CD14-positive monocyte (primary cell): ENCODE results near the gene ILK. TPM values are rescaled to one million over a fixed set of nuclear protein-coding genes. Genes with fewer than 3 reads are reported as not detected.

Experiments
- DNase-seq, 3 donors: peaks; one replicate each; pipeline ENCODE4 v3.0.0-alpha.2; 2011 to 2022
- H2AFZ ChIP-seq: 2 replicates; pipeline ENCODE4 v1.6.0; 2012; ENCODE audit warnings: mild to moderate bottlenecking, low read depth, low read length, inconsistent platforms; ENCODE audit not compliant: insufficient read depth, poor library complexity, severe bottlenecking
- H3K27ac ChIP-seq, 2 donors: 1 replicate in 1 of 2; 2 replicates in 1 of 2; pipeline ENCODE4 v1.5.1; 2012 to 2013; ENCODE audit warnings: low read length in 2 of 2, control low read depth in 1 of 2, inconsistent platforms in 1 of 2, low read depth in 1 of 2, mild to moderate bottlenecking in 1 of 2
- H3K27me3 ChIP-seq, 2 donors: one replicate each; pipeline versions ENCODE4 v1.6.0 to v1.6.1; 2011 to 2013; ENCODE audit warnings: low read length in 2 of 2; ENCODE audit not compliant: control insufficient read depth in 2 of 2, insufficient read depth in 2 of 2
- H3K36me3 ChIP-seq, 2 donors: replicated peaks in 1 of 2; 1 replicate in 1 of 2; 2 replicates in 1 of 2; pipeline versions ENCODE4 v1.5.1 to v1.6.1; 2012 to 2013; ENCODE audit warnings: low read length in 2 of 2, control low read depth in 1 of 2, inconsistent platforms in 1 of 2, mild to moderate bottlenecking in 1 of 2; ENCODE audit not compliant: insufficient read depth in 2 of 2, control insufficient read depth in 1 of 2
- H3K4me1 ChIP-seq, 2 donors: 1 replicate in 1 of 2; 2 replicates in 1 of 2; pipeline versions ENCODE4 v1.5.1 to v1.6.1; 2012 to 2013; ENCODE audit warnings: low read length in 2 of 2, control low read depth in 1 of 2, inconsistent platforms in 1 of 2, mild to moderate bottlenecking in 1 of 2, moderate library complexity in 1 of 2; ENCODE audit not compliant: insufficient read depth in 2 of 2, control insufficient read depth in 1 of 2
- H3K4me2 ChIP-seq: replicated peaks from 2 replicates; pipeline ENCODE3; 2012; ENCODE audit warnings: low read length, moderate library complexity, mild to moderate bottlenecking; ENCODE audit not compliant: poor library complexity, severe bottlenecking; ENCODE audit errors: extremely low read depth
- H3K4me3 ChIP-seq, 3 experiments: fragments of 200-600 bp in 1 of 3; sonication (generic) in 1 of 3; replicated peaks in 1 of 3; 1 replicate in 2 of 3; 2 replicates in 1 of 3; pipeline ENCODE4 v1.5.1; 2011 to 2013; ENCODE audit warnings: low read length in 3 of 3, mild to moderate bottlenecking in 3 of 3, control low read depth in 2 of 3, low read depth in 2 of 3, inconsistent platforms in 1 of 3, moderate library complexity in 1 of 3
- H3K79me2 ChIP-seq: 2 replicates; pipeline ENCODE4 v1.6.0; 2012; ENCODE audit warnings: mild to moderate bottlenecking, control low read depth, inconsistent platforms, low read length, moderate library complexity; ENCODE audit not compliant: insufficient read depth
- H3K9ac ChIP-seq: 2 replicates; pipeline ENCODE4 v1.6.0; 2017; ENCODE audit warnings: low read length, mild to moderate bottlenecking; ENCODE audit not compliant: insufficient read depth, poor library complexity, severe bottlenecking
- H3K9me3 ChIP-seq, 2 donors: replicated peaks in 1 of 2; 1 replicate in 1 of 2; 2 replicates in 1 of 2; pipeline versions ENCODE4 v1.5.1 to v1.6.1; 2012 to 2013; ENCODE audit warnings: low read length in 2 of 2, control low read depth in 1 of 2; ENCODE audit not compliant: control insufficient read depth in 1 of 2, insufficient read depth in 1 of 2
- H4K20me1 ChIP-seq: 2 replicates; pipeline ENCODE4 v1.6.0; 2012; ENCODE audit warnings: mild to moderate bottlenecking, low read length, control low read depth, moderate library complexity; ENCODE audit not compliant: insufficient read depth
- H3K27ac Mint-ChIP-seq, 7 donors: one replicate each; pipeline ENCODE4 v1.8.0; 2020; ENCODE audit warnings: mild to moderate bottlenecking in 7 of 7, mixed read lengths in 7 of 7, moderate library complexity in 6 of 7, inconsistent platforms in 2 of 7
- H3K27me3 Mint-ChIP-seq, 3 donors: one replicate each; pipeline ENCODE4 v1.8.0; 2021 to 2022; ENCODE audit warnings: low read depth in 3 of 3, mild to moderate bottlenecking in 3 of 3, mixed read lengths in 3 of 3, moderate library complexity in 3 of 3, inconsistent platforms in 1 of 3
- H3K36me3 Mint-ChIP-seq, 2 donors: one replicate each; pipeline ENCODE4 v1.8.0; 2020; ENCODE audit warnings: mixed read lengths in 2 of 2, inconsistent platforms in 1 of 2, mild to moderate bottlenecking in 1 of 2
- H3K4me1 Mint-ChIP-seq: one replicate; pipeline ENCODE4 v1.8.0; 2020; ENCODE audit warnings: mild to moderate bottlenecking, mixed read lengths
- H3K4me3 Mint-ChIP-seq, 2 donors: one replicate each; pipeline ENCODE4 v1.8.0; 2020; ENCODE audit warnings: mild to moderate bottlenecking in 2 of 2, mixed read lengths in 2 of 2, moderate library complexity in 1 of 2
- H3K9me3 Mint-ChIP-seq, 7 donors: one replicate each; pipeline ENCODE4 v1.8.0; 2020 to 2022; ENCODE audit warnings: mixed read lengths in 7 of 7, mild to moderate bottlenecking in 6 of 7, moderate library complexity in 6 of 7, inconsistent platforms in 2 of 7
- WGBS: methylation state at CpG from one replicate; pipeline ENCODE4 v1.1.5; 2013; ENCODE audit warnings: missing lambda C conversion rate; ENCODE audit not compliant: insufficient coverage; 5-methylcytosine and 5-hydroxymethylcytosine counted together
- intact Hi-C, 2 donors: fragments of 100-400 bp; cut with micrococcal nuclease; formaldehyde crosslinking; loops; one replicate each; pipeline versions ENCODE4 v1.15.0 to v1.15.1; 2023
- polyA plus RNA-seq, 3 donors: library from polyadenylated mRNA; depleted of rRNA in 1 of 3; unstranded in 2 of 3; stranded (reverse) in 1 of 3; fragments of 300-500 nt in 2 of 3; fragments of >200 nt in 1 of 3; fragmentation: Illumina TruSeq in 2 of 3; gene quantifications; 1 replicate in 2 of 3; 2 replicates in 1 of 3; pipeline ENCODE4 v1.2.3, GENCODE V29; 2012 to 2021
- TF ChIP-seq, protein P1 (sequence below): fragments of 200-600 bp; IDR thresholded peaks from one replicate; pipeline ENCODE4 v1.8.0; 2022; ENCODE audit warnings: antibody characterized with exemption, mild to moderate bottlenecking

Gene ILK
- polyA plus RNA-seq, 3 donors = 165 to 271 (median 250) TPM

DNA sequence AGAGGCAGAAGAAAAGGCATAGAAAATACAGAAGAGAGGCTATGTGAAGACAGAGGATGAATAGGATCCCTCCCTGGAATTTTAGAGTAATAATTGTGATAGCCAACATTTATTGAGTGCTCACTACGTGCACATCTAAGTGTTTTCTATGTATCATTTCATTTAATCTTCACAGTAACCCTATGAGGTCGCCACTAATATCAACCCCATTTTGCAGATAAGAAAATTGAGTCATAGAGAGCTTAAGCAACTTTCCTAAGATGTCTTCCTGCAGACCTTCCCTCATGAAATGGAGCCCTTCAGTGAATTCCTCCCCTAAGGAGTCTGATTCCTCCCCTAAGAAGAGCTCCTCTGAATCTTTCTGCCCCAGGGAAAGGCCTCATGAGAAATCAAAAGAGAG is 38.2 kb upstream of the ILK start:
- peaks cover 6% of the 10 kb centered on the region for H3K4me1 Mint-ChIP-seq
- H3K4me2 ChIP-seq = no peak overlapping the region
- no CpG with 5 or more reads among the region's 2 CpGs for WGBS
- no peak overlapping the region for H2AFZ ChIP-seq
- peaks cover 0 to 2% (median 0%) of the 10 kb centered on the region in 7 donors for H3K9me3 Mint-ChIP-seq
- no peak overlapping the region for H3K4me3 Mint-ChIP-seq
- intact Hi-C loops = no loop called here
- H3K9me3 ChIP-seq = no peaks in the 10 kb centered on the region
- peaks cover 3 to 4% of the 10 kb centered on the region in 2 donors for H3K36me3 Mint-ChIP-seq
- peak overlapping the region in 1 of 7 donors; percentile 22 for H3K27ac Mint-ChIP-seq
- H3K27me3 Mint-ChIP-seq = peaks cover 0 to 2% (median 0%) of the 10 kb centered on the region in 3 donors
- no peaks in the 10 kb centered on the region for H4K20me1 ChIP-seq
- no peak for DNase-seq
- no peak overlapping the region for H3K27ac ChIP-seq
- no peaks in the 10 kb centered on the region for H3K36me3 ChIP-seq
- no peaks in the 10 kb centered on the region for H3K27me3 ChIP-seq
- H3K9ac ChIP-seq = no peak overlapping the region
- TF ChIP-seq, protein P1, sequence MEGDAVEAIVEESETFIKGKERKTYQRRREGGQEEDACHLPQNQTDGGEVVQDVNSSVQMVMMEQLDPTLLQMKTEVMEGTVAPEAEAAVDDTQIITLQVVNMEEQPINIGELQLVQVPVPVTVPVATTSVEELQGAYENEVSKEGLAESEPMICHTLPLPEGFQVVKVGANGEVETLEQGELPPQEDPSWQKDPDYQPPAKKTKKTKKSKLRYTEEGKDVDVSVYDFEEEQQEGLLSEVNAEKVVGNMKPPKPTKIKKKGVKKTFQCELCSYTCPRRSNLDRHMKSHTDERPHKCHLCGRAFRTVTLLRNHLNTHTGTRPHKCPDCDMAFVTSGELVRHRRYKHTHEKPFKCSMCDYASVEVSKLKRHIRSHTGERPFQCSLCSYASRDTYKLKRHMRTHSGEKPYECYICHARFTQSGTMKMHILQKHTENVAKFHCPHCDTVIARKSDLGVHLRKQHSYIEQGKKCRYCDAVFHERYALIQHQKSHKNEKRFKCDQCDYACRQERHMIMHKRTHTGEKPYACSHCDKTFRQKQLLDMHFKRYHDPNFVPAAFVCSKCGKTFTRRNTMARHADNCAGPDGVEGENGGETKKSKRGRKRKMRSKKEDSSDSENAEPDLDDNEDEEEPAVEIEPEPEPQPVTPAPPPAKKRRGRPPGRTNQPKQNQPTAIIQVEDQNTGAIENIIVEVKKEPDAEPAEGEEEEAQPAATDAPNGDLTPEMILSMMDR = no peak
- H3K79me2 ChIP-seq = no peaks in the 10 kb centered on the region
- no peak overlapping the region for H3K4me3 ChIP-seq
- no peaks in the 10 kb centered on the region for H3K4me1 ChIP-seq

DNA sequence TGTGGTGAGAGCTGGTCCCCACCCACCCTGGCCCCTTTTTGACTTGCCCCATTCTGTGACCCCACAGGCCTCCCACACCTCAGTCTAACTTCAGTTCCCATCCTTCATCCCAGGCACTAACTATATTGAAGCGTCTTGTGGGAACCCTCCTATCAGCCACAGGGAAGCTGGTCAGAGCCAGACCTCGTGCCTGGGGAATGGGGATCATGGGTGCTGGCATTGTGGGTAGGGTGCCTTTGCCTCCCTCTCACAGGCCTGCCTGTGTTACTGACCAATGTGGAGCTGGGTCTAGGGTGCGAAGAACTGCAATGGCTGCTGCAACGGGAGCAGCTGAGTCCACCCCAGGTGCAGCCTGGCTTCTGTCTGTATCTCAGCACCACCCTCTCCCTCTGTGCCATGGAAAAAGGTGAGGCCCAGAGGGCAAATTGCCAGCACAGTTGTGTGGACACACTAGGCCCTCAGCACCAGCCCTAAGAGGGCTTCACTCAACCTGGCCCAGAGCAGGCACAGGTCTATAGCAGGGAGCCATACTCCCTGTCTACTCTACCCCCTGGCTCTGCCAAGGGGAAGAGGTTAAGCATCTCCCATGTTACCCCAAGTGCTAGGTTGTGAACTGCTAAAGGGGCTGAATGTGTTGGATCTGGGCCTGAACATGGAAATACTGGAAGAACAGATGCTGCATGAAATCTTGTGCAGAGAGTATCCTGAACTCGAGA is 37.4 kb upstream of the ILK start:
- Histone ChIP-seq H3K4me1 (no peaks in the 10 kb centered on the region), H3K9ac (no peak overlapping the region), H3K4me2 (no peak overlapping the region), H3K36me3 (no peaks in the 10 kb centered on the region), H3K4me3 (no peak overlapping the region), H4K20me1 (no peaks in the 10 kb centered on the region), H3K79me2 (no peaks in the 10 kb centered on the region), H3K9me3 (peaks cover 0 to 6% of the 10 kb centered on the region in 2 donors), H2AFZ (no peak overlapping the region), H3K27me3 (peaks cover 0 to 1% of the 10 kb centered on the region in 2 donors), H3K27ac (no peak overlapping the region)
- intact Hi-C loops = no loop called here
- H3K36me3 Mint-ChIP-seq = peaks cover 3 to 7% of the 10 kb centered on the region in 2 donors
- peaks cover 0 to 4% (median 2%) of the 10 kb centered on the region in 3 donors for H3K27me3 Mint-ChIP-seq
- no peak overlapping the region for H3K4me3 Mint-ChIP-seq
- H3K9me3 Mint-ChIP-seq = peaks cover 0 to 8% (median under 1%) of the 10 kb centered on the region in 7 donors
- peaks cover 6% of the 10 kb centered on the region for H3K4me1 Mint-ChIP-seq
- no peak for DNase-seq
- TF ChIP-seq, protein P1 = no peak
- H3K27ac Mint-ChIP-seq = no peak overlapping the region
- 98% methylated on average over 4 of the region's 5 CpGs for WGBS
